ENCODE data around the gene SLC16A3. TPM values are rescaled to one million over a fixed set of nuclear protein-coding genes. Genes with fewer than 3 reads are reported as not detected.

SLC16A3 gene
- total RNA-seq, 2 experiments from 2014 or later, result 93.4 to 99.0 TPM

GRCh38 chr17:82271401-82271800 is 42.6 kb downstream of the SLC16A3 start:
- ATAC-seq (ENCODE audit: poor library complexity), result no peak
- Histone ChIP-seq H3K27ac (ENCODE audit: low read depth in 1 of 2, low read length in 2 of 2) (no peak overlapping the region), H3K27me3 (ENCODE audit: control insufficient read depth in 1 of 2, insufficient read depth in 2 of 2, low read length in 2 of 2) (no peaks in the 10 kb centered on the region), H3K4me1 (ENCODE audit: insufficient read depth, low read length) (peaks cover 69% of the 10 kb centered on the region), H3K36me3 (ENCODE audit: insufficient read depth, low read length) (peaks cover 43% of the 10 kb centered on the region), H3K4me3 (ENCODE audit: low read length) (peak overlapping the region; percentile 75), H3K9me3 (ENCODE audit: control insufficient read depth in 1 of 2, insufficient read depth in 1 of 2, low read length in 2 of 2) (no peaks in the 10 kb centered on the region)
- Mint-ChIP-seq H3K4me3 (peak overlapping the region; percentile 90), H3K27ac (peak overlapping the region; percentile 85), H3K27me3 (no peaks in the 10 kb centered on the region), H3K4me1 (ENCODE audit: low read depth) (peaks cover 55% of the 10 kb centered on the region), H3K36me3 (ENCODE audit: low read depth) (peaks cover 61% of the 10 kb centered on the region), H3K9me3 (no peaks in the 10 kb centered on the region)
- no peak for DNase-seq
- POLR2A ChIA-PET, result interaction anchor here (1.3 kb wide), 1 partner anchor 26 kb away, joined by 3 read pairs; no protein-coding TSS in a partner anchor
- CTCF ChIA-PET, result interaction anchor here (1.0 kb wide), 1 partner anchor 13 kb away, joined by 3 read pairs; no protein-coding TSS in a partner anchor
- TF ChIP-seq CTCF (IDR thresholded peaks at IDR 0.05), result no peak
- intact Hi-C loops (cut with DNase I, micrococcal nuclease), result loop anchor here in 1 of 2 experiments (5.0 kb wide), 1 partner anchor 34 kb away; no protein-coding TSS in a partner anchor

- H3K9me3 Mint-ChIP-seq, result no peaks in the 10 kb centered on the region
- H3K36me3 Mint-ChIP-seq (ENCODE audit: low read depth), result peaks cover 51% of the 10 kb centered on the region
- peak overlapping the region; percentile 99 for H3K27ac Mint-ChIP-seq
- no peaks in the 10 kb centered on the region for H3K27me3 Mint-ChIP-seq
- DNase-seq (peak in 13 of 14 experiments; percentile 12 to 71 (median 35)), ATAC-seq (ENCODE audit: poor library complexity) (peak; percentile 47)
- intact Hi-C loops (cut with DNase I, micrococcal nuclease), result loop anchor here (1.0 to 5.0 kb wide), 4 partner anchors 20 to 44 kb away; partner anchors contain the start of gene CD7 (in 1 of the 2)
- Histone ChIP-seq H3K27ac (ENCODE audit: low read depth in 1 of 2, low read length in 2 of 2) (peak overlapping the region; percentile 70 to 78), H3K36me3 (ENCODE audit: insufficient read depth, low read length) (peaks cover 33% of the 10 kb centered on the region), H3K4me3 (ENCODE audit: low read length) (peak overlapping the region; percentile 75), H3K9me3 (ENCODE audit: control insufficient read depth in 1 of 2, insufficient read depth in 1 of 2, low read length in 2 of 2) (no peaks in the 10 kb centered on the region), H3K4me1 (ENCODE audit: insufficient read depth, low read length) (peaks cover 58% of the 10 kb centered on the region), H3K27me3 (ENCODE audit: control insufficient read depth in 1 of 2, insufficient read depth in 2 of 2, low read length in 2 of 2) (no peaks in the 10 kb centered on the region)
- no peak for TF ChIP-seq CTCF (IDR thresholded peaks at IDR 0.05)
- ChIA-PET POLR2A (interaction anchor here (0.7 to 3.9 kb wide), 10 partner anchors 8 to 167 kb away, joined by 3 to 41 read pairs (median 3); partner anchors contain the start of gene CD7), CTCF (interaction anchor here (1.1 to 1.3 kb wide), 2 partner anchors 31 to 67 kb away, joined by 3 read pairs; no protein-coding TSS in a partner anchor)
- peaks cover 47% of the 10 kb centered on the region for H3K4me1 Mint-ChIP-seq (ENCODE audit: low read depth)
- H3K4me3 Mint-ChIP-seq, result peak overlapping the region; percentile 98
Observed at GRCh38 chr17:82272495-82273326, 43.9 kb downstream of the SLC16A3 start.

- ATAC-seq (ENCODE audit: poor library complexity) (peak; percentile 79), DNase-seq (peak; percentile 84 to 95 (median 92))
- peaks cover 28% of the 10 kb centered on the region for H3K36me3 ChIP-seq (ENCODE audit: insufficient read depth, low read length)
- no peaks in the 10 kb centered on the region for H3K9me3 ChIP-seq (ENCODE audit: control insufficient read depth in 1 of 2, insufficient read depth in 1 of 2, low read length in 2 of 2)
- CTCF ChIA-PET, result interaction anchor here (1.1 to 1.3 kb wide), 2 partner anchors 30 to 67 kb away, joined by 3 read pairs; no protein-coding TSS in a partner anchor
- H3K27me3 Mint-ChIP-seq, result no peaks in the 10 kb centered on the region
- no peak for TF ChIP-seq CTCF (IDR thresholded peaks at IDR 0.05)
- intact Hi-C loops (cut with DNase I, micrococcal nuclease), result loop anchor here in 1 of 2 experiments (1.0 to 5.0 kb wide), 4 partner anchors 19 to 43 kb away; partner anchors contain the start of gene CD7
- H3K4me3 Mint-ChIP-seq, result peak within 1 kb of the TSS; percentile 98
- peaks cover 43% of the 10 kb centered on the region for H3K36me3 Mint-ChIP-seq (ENCODE audit: low read depth)
- H3K27ac ChIP-seq (ENCODE audit: low read depth in 1 of 2, low read length in 2 of 2), result peak within 1 kb of the TSS; percentile 70 to 78
- H3K27ac Mint-ChIP-seq, result peak within 1 kb of the TSS; percentile 99
- H3K4me3 ChIP-seq (ENCODE audit: low read length), result peak within 1 kb of the TSS; percentile 75
- peaks cover 39% of the 10 kb centered on the region for H3K4me1 Mint-ChIP-seq (ENCODE audit: low read depth)
- no peaks in the 10 kb centered on the region for H3K27me3 ChIP-seq (ENCODE audit: control insufficient read depth in 1 of 2, insufficient read depth in 2 of 2, low read length in 2 of 2)
- POLR2A ChIA-PET, result interaction anchor here (0.7 to 3.9 kb wide), 10 partner anchors 9 to 167 kb away, joined by 3 to 41 read pairs (median 3); partner anchors contain the start of gene CD7
- no peaks in the 10 kb centered on the region for H3K9me3 Mint-ChIP-seq
- peaks cover 50% of the 10 kb centered on the region for H3K4me1 ChIP-seq (ENCODE audit: insufficient read depth, low read length)
Observed at GRCh38 chr17:82273327-82274133, 44.7 kb downstream of the SLC16A3 start, which contains the start of gene CSNK1D. CSNK1D (minus strand) TSS chr17:82273700; CDS start chr17:82273381, 319 bp downstream.
